CD4-positive, alpha-beta T cell treated with Interleukin-4 for 4 hours (primary cell): ENCODE data around the gene ACSL1.

ENCODE experiments used
- DNase-seq: peaks from one replicate; pipeline ENCODE4 v3.0.0-alpha.2; 2020

Gene ACSL1

GRCh38 chr4:184706453-184706852, 119.3 kb downstream of the ACSL1 start:
- DNase-seq: no peak

- DNase-seq: peak; percentile 3
Measured at GRCh38 chr4:184705692-184706091, 120.1 kb downstream of the ACSL1 start.
